Sciatic nerve (tissue), 2 donors: Measurements from ENCODE around the gene ABCC4. TPM values are rescaled to one million over a fixed set of nuclear protein-coding genes. Genes with fewer than 3 reads are reported as not detected.
"Not testable (repeated sequence)": the region's sequence is repeated elsewhere in the genome, so short reads cannot be mapped to it uniquely, and the experiment has no call there.

ENCODE experiments used
- ATAC-seq: fragments of 200-7000 bp; cut with Tn5 transposase; one replicate; pipeline ENCODE4 v1.9.1; 2020; ENCODE audit warnings: mild to moderate bottlenecking, moderate library complexity
- DNase-seq: peaks from one replicate; pipeline ENCODE4 v3.0.0-alpha.2; 2020; ENCODE audit warnings: low spot score
- intact Hi-C: fragments of 100-400 bp; cut with DNase I; formaldehyde crosslinking; loops from one replicate; pipeline ENCODE4 v1.14.2; 2022
- total RNA-seq: library from RNA; stranded (reverse); fragmentation: NEBNext Ultra II Directional; extraction: Animal tissue kit (Norgen Biotek cat#: 25700); gene quantifications from one replicate; pipeline ENCODE4 v1.2.1, GENCODE V29; 2021
- donor health status: DM: no; HTN: no; CAD: no.
- donor health status: DM: no; HTN: no; CAD: no.

ABCC4 gene
- total RNA-seq, 1 donor from 2014 or later: 12.0 TPM

- DNase-seq (peak; percentile 72), ATAC-seq (peak; percentile 45)
- intact Hi-C loops: no loop called here
These were observed 547 bp downstream of the ABCC4 start for GRCh38 chr13:95300625-95301182.

DNA sequence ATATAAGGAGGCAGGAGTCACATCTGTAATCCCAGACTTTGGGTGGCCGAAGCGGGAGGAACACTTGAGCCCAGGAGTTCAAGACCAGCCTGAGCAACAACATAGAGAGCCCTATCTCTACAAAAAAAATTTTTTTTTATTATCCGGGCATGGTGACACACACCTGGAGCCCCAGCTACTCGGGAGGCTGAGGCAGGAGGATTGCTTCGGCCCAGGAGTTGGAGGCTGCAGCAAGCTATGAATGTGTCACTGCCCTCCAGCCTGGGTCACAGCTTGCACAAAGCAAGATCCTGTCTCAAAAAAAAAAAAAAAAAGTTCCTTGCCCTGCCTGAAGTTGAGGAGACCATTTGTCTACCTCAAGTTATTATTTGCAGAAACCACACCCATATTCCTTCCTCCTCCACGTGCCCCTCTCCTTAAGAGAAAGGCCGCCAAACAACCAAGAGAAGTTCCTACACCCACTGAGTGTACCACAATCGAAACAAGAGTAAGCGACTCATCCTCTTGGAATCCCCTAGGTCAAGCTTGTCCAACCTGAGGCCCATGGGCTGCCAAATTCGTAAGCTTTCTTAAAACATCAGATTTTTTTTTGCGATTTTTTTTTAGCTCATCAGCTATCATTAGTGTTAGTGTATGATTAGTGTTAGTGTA lies 2.2 kb downstream of the ABCC4 start:
- no peak for ATAC-seq
- no peak for DNase-seq
- intact Hi-C loops: no loop called here

GRCh38 chr13:95298169-95298965 lies 2.9 kb downstream of the ABCC4 start:
- ATAC-seq (no peak), DNase-seq (no peak)
- intact Hi-C loops: no loop called here

DNA sequence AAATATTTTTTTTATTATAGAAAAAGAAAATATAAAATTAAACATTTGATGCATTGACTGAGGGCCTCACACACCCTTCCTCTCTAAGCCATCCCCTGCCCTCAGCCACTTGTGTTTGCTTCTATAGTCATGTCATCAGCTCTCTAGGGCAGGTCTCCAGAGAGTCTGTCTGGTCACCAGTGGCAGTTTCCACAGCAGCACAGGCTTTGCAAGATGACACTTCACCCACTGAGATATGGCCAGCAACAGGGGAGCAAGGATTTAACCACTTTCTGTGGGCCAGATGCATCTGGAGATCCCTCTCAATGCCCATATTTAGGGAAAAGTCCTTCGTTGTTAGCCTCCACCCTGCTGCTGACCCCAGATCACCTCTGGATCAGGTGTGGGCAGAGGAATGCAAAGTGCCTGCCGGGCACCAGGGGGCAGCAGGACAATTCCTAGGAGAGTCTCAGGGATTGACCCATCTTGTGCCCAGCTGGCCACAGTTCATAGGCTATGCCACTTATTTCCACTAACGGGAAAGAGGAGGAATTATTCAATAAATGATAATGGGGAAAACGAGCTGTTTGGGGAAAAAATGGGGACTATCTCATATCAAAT lies 4.8 kb downstream of the ABCC4 start:
- DNase-seq (no peak), ATAC-seq (no peak)
- intact Hi-C loops: no loop called here

- no peak for ATAC-seq
- intact Hi-C loops: no loop called here
- DNase-seq: no peak
These were observed 6.2 kb downstream of the ABCC4 start for GRCh38 chr13:95295026-95295425.

DNA sequence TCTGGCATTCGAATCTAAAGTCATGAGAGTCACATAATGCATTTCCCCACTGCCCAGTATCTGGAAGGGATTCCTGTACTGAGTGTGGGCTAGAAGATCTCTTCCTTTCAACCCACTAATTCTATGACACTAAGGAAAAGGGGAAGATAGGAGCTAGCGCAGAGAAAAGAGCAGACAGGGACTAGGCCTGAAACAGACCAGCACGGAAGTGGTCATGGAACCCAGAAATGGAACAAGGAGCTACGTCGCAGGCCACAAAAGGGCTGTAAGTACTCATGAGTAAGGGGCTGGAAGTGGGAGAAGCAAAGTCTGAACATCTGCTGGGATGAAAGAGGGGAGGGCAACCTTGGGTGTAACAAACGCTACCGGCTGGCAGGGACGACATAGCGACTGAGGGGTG lies 8.6 kb downstream of the ABCC4 start:
- no peak for DNase-seq
- intact Hi-C loops: no loop called here
- ATAC-seq: no peak

GRCh38 chr13:95289901-95290300 lies 11.3 kb downstream of the ABCC4 start:
- ATAC-seq, DNase-seq, intact Hi-C loops: not testable (repeated sequence)

GRCh38 chr13:95289020-95289444 lies 12.2 kb downstream of the ABCC4 start:
- no peak for DNase-seq
- intact Hi-C loops: no loop called here
- ATAC-seq: no peak

DNA sequence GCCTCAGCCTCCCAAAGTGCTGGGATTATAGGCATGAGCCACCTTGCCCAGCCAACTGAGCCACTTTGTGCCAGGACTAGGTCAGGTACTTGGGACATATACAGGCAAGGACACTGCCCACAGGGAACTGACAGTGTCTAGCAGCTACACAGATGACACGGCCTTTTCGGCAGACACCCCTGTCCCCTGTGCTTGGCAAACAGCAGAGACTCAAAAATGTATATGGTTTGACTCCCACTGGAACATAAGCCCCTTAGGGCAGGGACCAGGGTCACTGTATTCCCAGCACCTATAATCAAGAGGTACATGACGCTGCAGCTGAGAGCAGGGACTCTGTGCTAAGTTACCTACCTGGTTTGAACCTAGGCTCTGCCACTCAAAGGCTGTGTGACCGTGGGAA lies 16.8 kb downstream of the ABCC4 start:
- ATAC-seq (no peak), DNase-seq (no peak)
- intact Hi-C loops: no loop called here

GRCh38 chr13:95279016-95279415 lies 22.2 kb downstream of the ABCC4 start:
- DNase-seq: no peak
- intact Hi-C loops: no loop called here
- ATAC-seq: no peak

- DNase-seq (no peak), ATAC-seq (no peak)
- intact Hi-C loops: no loop called here
These were observed 25.2 kb downstream of the ABCC4 start for GRCh38 chr13:95276037-95276505.

GRCh38 chr13:95275322-95276036 lies 25.8 kb downstream of the ABCC4 start:
- ATAC-seq: no peak
- DNase-seq: no peak
- intact Hi-C loops: no loop called here

GRCh38 chr13:95273592-95274132 lies 27.6 kb downstream of the ABCC4 start:
- ATAC-seq, DNase-seq, intact Hi-C loops: not testable (repeated sequence)

DNA sequence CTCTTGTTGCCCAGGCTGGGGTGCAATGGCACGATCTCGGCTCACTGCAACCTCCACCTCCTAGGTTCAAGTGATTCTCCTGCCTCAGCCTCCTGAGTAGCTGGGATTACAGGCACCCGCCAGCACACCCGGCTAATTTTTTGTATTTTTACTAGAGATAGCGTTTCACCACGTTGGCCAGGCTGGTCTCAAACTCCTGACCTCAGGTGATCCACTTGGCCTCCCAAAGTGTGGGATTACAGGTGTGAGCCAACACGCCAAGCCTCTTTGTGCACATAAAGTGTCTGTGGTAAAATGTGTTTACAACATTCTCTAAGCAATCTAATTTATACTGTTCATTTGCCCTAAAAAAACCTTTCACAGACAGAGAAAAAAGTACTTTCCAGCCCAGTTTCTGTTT lies 29.2 kb downstream of the ABCC4 start:
- DNase-seq, ATAC-seq, intact Hi-C loops: not testable (repeated sequence)

GRCh38 chr13:95269756-95270155 lies 31.5 kb downstream of the ABCC4 start:
- no peak for ATAC-seq
- intact Hi-C loops: no loop called here

GRCh38 chr13:95268343-95269065 lies 32.7 kb downstream of the ABCC4 start:
- DNase-seq, intact Hi-C loops, ATAC-seq: not testable (repeated sequence)

More at GRCh38 chr13:95269756-95270155, 31.5 kb downstream of the ABCC4 start:
- DNase-seq: no peak

DNA sequence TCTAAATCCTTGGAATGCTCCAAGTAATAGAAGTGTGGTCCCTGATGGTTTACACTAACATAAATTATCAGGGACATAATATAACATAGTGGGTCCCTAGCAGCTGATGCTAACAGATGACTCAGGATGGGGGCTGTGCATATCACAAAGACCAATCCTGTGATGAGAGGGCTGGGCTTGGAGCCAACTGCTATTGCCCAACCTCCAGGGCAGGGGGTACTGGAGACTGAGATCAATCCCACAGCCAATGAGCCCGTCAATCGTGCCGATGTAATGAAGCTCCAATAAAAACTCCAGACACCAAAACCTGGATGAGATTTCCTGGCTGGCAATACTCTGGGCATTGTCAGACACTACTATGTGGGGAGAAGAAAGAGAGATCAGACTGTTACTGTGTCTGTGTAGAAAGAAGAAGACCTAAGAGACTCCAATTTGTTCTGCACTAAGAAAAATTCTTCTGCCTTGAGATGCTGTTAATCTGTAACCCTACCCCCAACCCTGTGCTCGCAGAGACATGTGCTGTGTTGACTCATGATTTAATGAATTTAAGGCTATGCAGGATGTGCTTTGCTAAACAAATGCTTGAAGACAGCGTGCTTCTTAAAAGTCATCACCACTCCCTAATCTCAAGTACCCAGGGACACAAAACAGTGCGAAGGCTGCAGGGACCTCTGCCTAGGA lies 33.4 kb downstream of the ABCC4 start:
- DNase-seq: no peak
- intact Hi-C loops: no loop called here

GRCh38 chr13:95264225-95264624 lies 37.0 kb downstream of the ABCC4 start:
- no peak for DNase-seq
- intact Hi-C loops: no loop called here
- no peak for ATAC-seq

More for the DNA sequence above, 33.4 kb downstream of the ABCC4 start:
- no peak for ATAC-seq
